HG03108 (cell line): ENCODE measurements around the gene TRDN.

Experiments used
- ATAC-seq: cut with Tn5 transposase; IDR thresholded peaks from one replicate; pipeline ENCODE4 v1.9.1; 2021; ENCODE audit warnings: moderate library complexity; ENCODE audit not compliant: unreplicated experiment

TRDN gene

GRCh38 chr6:123201869-123202372, 434.8 kb downstream of the TRDN start:
- no peak for ATAC-seq

- no peak for ATAC-seq
Measured at GRCh38 chr6:123193298-123193697, 443.5 kb downstream of the TRDN start.

GRCh38 chr6:123189816-123190215, 446.9 kb downstream of the TRDN start:
- ATAC-seq, result no peak

- ATAC-seq, result no peak
Measured at GRCh38 chr6:123182998-123183397, 453.8 kb downstream of the TRDN start.

- no peak for ATAC-seq
Measured at GRCh38 chr6:123176706-123177105, 460.0 kb downstream of the TRDN start.

- ATAC-seq, result no peak
Measured at GRCh38 chr6:123171341-123172115, 465.2 kb downstream of the TRDN start.

GRCh38 chr6:123169774-123170095, 467.0 kb downstream of the TRDN start:
- ATAC-seq, result no peak

GRCh38 chr6:123168892-123169773, 467.6 kb downstream of the TRDN start:
- no peak for ATAC-seq

GRCh38 chr6:123168466-123168865, 468.3 kb downstream of the TRDN start:
- ATAC-seq, result no peak
